Activated T-cell treated with anti-CD3 and anti-CD28 coated beads, Interleukin-2, amount 50 U/mL, for 48 hours (primary cell): Measurements from ENCODE around the gene C3orf52.

Experiments used
- DNase-seq, 2 experiments: peaks; one replicate each; pipeline ENCODE4 v3.0.0-alpha.2; 2020

The C3orf52 gene

GRCh38 chr3:112119962-112120836, 34.0 kb downstream of the C3orf52 start:
- DNase-seq, result no peak

GRCh38 chr3:112121577-112122547, 35.7 kb downstream of the C3orf52 start:
- DNase-seq, result no peak

- no peak for DNase-seq
Observed at GRCh38 chr3:112122870-112123269, 36.7 kb downstream of the C3orf52 start.

- DNase-seq, result no peak
Observed at GRCh38 chr3:112123548-112123947, 37.4 kb downstream of the C3orf52 start.

GRCh38 chr3:112124907-112125607, 38.9 kb downstream of the C3orf52 start:
- no peak for DNase-seq

GRCh38 chr3:112126511-112126911, 40.3 kb downstream of the C3orf52 start:
- no peak for DNase-seq

- no peak for DNase-seq
Observed at GRCh38 chr3:112127522-112128494, 41.6 kb downstream of the C3orf52 start.

GRCh38 chr3:112128843-112129727, 42.9 kb downstream of the C3orf52 start:
- peak in 1 of 2 experiments; percentile 52 for DNase-seq

- DNase-seq, result no peak
Observed at GRCh38 chr3:112129925-112130637, 43.9 kb downstream of the C3orf52 start.

GRCh38 chr3:112130638-112130993, 44.4 kb downstream of the C3orf52 start:
- DNase-seq, result no peak

- no peak for DNase-seq
Observed at GRCh38 chr3:112131111-112131510, 44.9 kb downstream of the C3orf52 start.

- no peak for DNase-seq
Observed at GRCh38 chr3:112132088-112132487, 45.9 kb downstream of the C3orf52 start.

- no peak for DNase-seq
Observed at GRCh38 chr3:112132554-112132953, 46.4 kb downstream of the C3orf52 start.

GRCh38 chr3:112132975-112133448, 46.8 kb downstream of the C3orf52 start, which contains the start of gene GCSAM:
TSS of gene GCSAM (minus strand) at chr3:112133248. CDS start at chr3:112133120, 128 bp downstream.
- peak; percentile 68 to 71 for DNase-seq

GRCh38 chr3:112133626-112134334, 47.6 kb downstream of the C3orf52 start:
- DNase-seq, result no peak

GRCh38 chr3:112134335-112135124, 48.3 kb downstream of the C3orf52 start:
- no peak for DNase-seq

- DNase-seq, result no peak
Observed at GRCh38 chr3:112136046-112136445, 49.9 kb downstream of the C3orf52 start.
